Measurements from ENCODE around the gene MKKS.

The MKKS gene

GRCh38 chr20:10368702-10369041 is 65.3 kb downstream of the MKKS start:
- no peak for DNase-seq (ENCODE audit: low spot score)

GRCh38 chr20:10367943-10368701 is 65.9 kb downstream of the MKKS start:
- no peak for DNase-seq (ENCODE audit: low spot score)

GRCh38 chr20:10367693-10367942 is 66.4 kb downstream of the MKKS start:
- no peak for DNase-seq (ENCODE audit: low spot score)

- DNase-seq (ENCODE audit: low spot score): no peak
These were observed 66.9 kb downstream of the MKKS start for GRCh38 chr20:10366898-10367692.

- DNase-seq (ENCODE audit: low spot score): no peak
These were observed 71.3 kb downstream of the MKKS start for GRCh38 chr20:10362674-10363073.

- no peak for DNase-seq (ENCODE audit: low spot score)
These were observed 73.1 kb downstream of the MKKS start for GRCh38 chr20:10360878-10361277.

GRCh38 chr20:10359621-10360040 is 74.4 kb downstream of the MKKS start:
- no peak for DNase-seq (ENCODE audit: low spot score)

GRCh38 chr20:10357974-10358373 is 76.0 kb downstream of the MKKS start:
- DNase-seq (ENCODE audit: low spot score): no peak

GRCh38 chr20:10357061-10357708 is 76.8 kb downstream of the MKKS start:
- no peak for DNase-seq (ENCODE audit: low spot score)

- DNase-seq (ENCODE audit: low spot score): no peak
These were observed 77.4 kb downstream of the MKKS start for GRCh38 chr20:10356628-10357027.

- no peak for DNase-seq (ENCODE audit: low spot score)
These were observed 80.8 kb downstream of the MKKS start for GRCh38 chr20:10352934-10353824.

Data from hematopoietic multipotent progenitor cell treated with erythropoietin and hydrocortisone succinate and interleukin-3 and kit ligand, for 15 days (in vitro differentiated cells).